ENCODE data around the gene ETS1. TPM values are rescaled to one million over a fixed set of nuclear protein-coding genes. Genes with fewer than 3 reads are reported as not detected.

ETS1 gene
- total RNA-seq, 1 experiment from 2014 or later = 66.4 TPM

DNA sequence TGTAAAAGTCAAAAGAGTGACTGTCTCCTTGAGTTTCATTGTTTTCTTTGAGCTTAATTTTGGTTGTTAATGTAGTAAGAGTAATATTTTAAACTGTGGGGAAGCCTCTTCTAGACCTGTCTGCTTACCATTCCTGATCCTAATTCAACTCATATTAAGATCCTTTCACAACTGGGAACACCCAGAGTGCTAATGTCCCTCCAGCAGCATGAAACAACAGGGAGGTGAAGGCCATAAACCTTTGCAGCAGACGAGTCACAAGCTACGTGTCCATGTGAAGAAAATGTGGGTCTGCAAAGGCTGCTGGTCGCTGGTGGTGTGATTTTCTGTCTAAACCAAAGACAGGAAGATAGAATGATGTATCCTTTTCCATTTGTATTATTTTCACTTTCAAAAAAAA is 152.5 kb downstream of the ETS1 start:
- no peak for DNase-seq (ENCODE audit: low read depth, low spot score)
- in situ Hi-C loops (cut with HindIII; ENCODE audit: low pct_unique_long_range_greater_than_20kb, low sequenced_read_pairs) (no loop called here), intact Hi-C loops (cut with micrococcal nuclease; ENCODE audit: unreplicated experiment) (no loop called here)
- H3K9me3 ChIP-seq (ENCODE audit: control insufficient read depth, insufficient read depth, low read depth, low read length) = 0 out of 2 replicates have a peak, but pooled peaks cover under 1% of the 10 kb centered on the region
- ChIA-PET CTCF (no interaction called here), POLR2A (no interaction called here)
- no peaks in the 10 kb centered on the region for H3K27me3 ChIP-seq (ENCODE audit: control insufficient read depth, insufficient read depth, low read length)
- H3K4me3 ChIP-seq (ENCODE audit: low read depth in 2 of 2, low read length in 2 of 2) = no peak overlapping the region
- no peaks in the 10 kb centered on the region for H3K36me3 ChIP-seq (ENCODE audit: control insufficient read depth, insufficient read depth, low read length)
- BruUV-seq (replicated peaks) = no TSS peak
- no peak for ATAC-seq
- no peak overlapping the region for H3K27ac ChIP-seq (ENCODE audit: low read length)
- H3K4me1 ChIP-seq (ENCODE audit: control insufficient read depth, insufficient read depth, low read length) = peaks cover 4% of the 10 kb centered on the region; the same call in 1 of the 2 replicates
- no peak for TF ChIP-seq SIN3A (IDR thresholded peaks at IDR 0.05; ENCODE audit: borderline replicate concordance, insufficient read depth, low read depth, low read length)
- TF ChIP-seq, protein P1, sequence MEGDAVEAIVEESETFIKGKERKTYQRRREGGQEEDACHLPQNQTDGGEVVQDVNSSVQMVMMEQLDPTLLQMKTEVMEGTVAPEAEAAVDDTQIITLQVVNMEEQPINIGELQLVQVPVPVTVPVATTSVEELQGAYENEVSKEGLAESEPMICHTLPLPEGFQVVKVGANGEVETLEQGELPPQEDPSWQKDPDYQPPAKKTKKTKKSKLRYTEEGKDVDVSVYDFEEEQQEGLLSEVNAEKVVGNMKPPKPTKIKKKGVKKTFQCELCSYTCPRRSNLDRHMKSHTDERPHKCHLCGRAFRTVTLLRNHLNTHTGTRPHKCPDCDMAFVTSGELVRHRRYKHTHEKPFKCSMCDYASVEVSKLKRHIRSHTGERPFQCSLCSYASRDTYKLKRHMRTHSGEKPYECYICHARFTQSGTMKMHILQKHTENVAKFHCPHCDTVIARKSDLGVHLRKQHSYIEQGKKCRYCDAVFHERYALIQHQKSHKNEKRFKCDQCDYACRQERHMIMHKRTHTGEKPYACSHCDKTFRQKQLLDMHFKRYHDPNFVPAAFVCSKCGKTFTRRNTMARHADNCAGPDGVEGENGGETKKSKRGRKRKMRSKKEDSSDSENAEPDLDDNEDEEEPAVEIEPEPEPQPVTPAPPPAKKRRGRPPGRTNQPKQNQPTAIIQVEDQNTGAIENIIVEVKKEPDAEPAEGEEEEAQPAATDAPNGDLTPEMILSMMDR (IDR thresholded peaks at IDR 0.05) = no peak
- TF ChIP-seq, protein P2, sequence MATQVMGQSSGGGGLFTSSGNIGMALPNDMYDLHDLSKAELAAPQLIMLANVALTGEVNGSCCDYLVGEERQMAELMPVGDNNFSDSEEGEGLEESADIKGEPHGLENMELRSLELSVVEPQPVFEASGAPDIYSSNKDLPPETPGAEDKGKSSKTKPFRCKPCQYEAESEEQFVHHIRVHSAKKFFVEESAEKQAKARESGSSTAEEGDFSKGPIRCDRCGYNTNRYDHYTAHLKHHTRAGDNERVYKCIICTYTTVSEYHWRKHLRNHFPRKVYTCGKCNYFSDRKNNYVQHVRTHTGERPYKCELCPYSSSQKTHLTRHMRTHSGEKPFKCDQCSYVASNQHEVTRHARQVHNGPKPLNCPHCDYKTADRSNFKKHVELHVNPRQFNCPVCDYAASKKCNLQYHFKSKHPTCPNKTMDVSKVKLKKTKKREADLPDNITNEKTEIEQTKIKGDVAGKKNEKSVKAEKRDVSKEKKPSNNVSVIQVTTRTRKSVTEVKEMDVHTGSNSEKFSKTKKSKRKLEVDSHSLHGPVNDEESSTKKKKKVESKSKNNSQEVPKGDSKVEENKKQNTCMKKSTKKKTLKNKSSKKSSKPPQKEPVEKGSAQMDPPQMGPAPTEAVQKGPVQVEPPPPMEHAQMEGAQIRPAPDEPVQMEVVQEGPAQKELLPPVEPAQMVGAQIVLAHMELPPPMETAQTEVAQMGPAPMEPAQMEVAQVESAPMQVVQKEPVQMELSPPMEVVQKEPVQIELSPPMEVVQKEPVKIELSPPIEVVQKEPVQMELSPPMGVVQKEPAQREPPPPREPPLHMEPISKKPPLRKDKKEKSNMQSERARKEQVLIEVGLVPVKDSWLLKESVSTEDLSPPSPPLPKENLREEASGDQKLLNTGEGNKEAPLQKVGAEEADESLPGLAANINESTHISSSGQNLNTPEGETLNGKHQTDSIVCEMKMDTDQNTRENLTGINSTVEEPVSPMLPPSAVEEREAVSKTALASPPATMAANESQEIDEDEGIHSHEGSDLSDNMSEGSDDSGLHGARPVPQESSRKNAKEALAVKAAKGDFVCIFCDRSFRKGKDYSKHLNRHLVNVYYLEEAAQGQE (IDR thresholded peaks at IDR 0.05; ENCODE audit: insufficient read depth in 1 of 2, low read depth in 2 of 2, low read length in 1 of 2) = no peak
- no peak for TF ChIP-seq TCF7L2 (IDR thresholded peaks at IDR 0.05; ENCODE audit: low read depth, low read length)
- TF ChIP-seq POLR2AphosphoS5 (IDR thresholded peaks at IDR 0.05; ENCODE audit: low read depth, low read length) = no peak

DNA sequence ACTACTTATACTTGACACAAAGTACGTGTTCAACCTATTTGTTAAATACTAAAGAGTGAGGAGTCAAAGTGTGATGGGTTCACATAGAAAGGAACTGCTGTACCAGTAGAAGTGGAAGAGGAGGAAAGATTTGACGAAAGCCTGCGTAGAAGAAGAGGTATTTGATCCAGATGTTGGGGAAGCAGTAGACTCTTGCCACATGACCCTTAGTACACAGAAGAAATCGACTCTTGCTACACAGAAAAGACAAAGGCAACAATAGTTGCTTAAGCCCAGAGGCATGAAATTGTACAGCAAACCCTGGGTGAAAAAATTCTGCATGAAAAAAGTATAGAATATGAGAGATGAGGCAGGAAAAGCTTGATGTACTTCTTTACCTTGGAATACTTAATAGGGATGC is 152.9 kb downstream of the ETS1 start:
- H3K27me3 ChIP-seq (ENCODE audit: control insufficient read depth, insufficient read depth, low read length) = no peaks in the 10 kb centered on the region
- ChIA-PET CTCF (no interaction called here), POLR2A (no interaction called here)
- intact Hi-C loops (cut with micrococcal nuclease; ENCODE audit: unreplicated experiment) (no loop called here), in situ Hi-C loops (cut with HindIII; ENCODE audit: low pct_unique_long_range_greater_than_20kb, low sequenced_read_pairs) (no loop called here)
- no peaks in the 10 kb centered on the region for H3K36me3 ChIP-seq (ENCODE audit: control insufficient read depth, insufficient read depth, low read length)
- peaks cover 4% of the 10 kb centered on the region; the same call in 1 of the 2 replicates for H3K4me1 ChIP-seq (ENCODE audit: control insufficient read depth, insufficient read depth, low read length)
- TF ChIP-seq, protein P2 (IDR thresholded peaks at IDR 0.05; ENCODE audit: insufficient read depth in 1 of 2, low read depth in 2 of 2, low read length in 1 of 2) = no peak
- TF ChIP-seq SIN3A (IDR thresholded peaks at IDR 0.05; ENCODE audit: borderline replicate concordance, insufficient read depth, low read depth, low read length) = no peak
- TF ChIP-seq, protein P1 (IDR thresholded peaks at IDR 0.05) = no peak
- no peak for TF ChIP-seq POLR2AphosphoS5 (IDR thresholded peaks at IDR 0.05; ENCODE audit: low read depth, low read length)
- TF ChIP-seq TCF7L2 (IDR thresholded peaks at IDR 0.05; ENCODE audit: low read depth, low read length) = no peak
- H3K27ac ChIP-seq (ENCODE audit: low read length) = no peak overlapping the region
- H3K9me3 ChIP-seq (ENCODE audit: control insufficient read depth, insufficient read depth, low read depth, low read length) = no peaks in the 10 kb centered on the region
- DNase-seq (ENCODE audit: low read depth, low spot score) = no peak
- no peak overlapping the region for H3K4me3 ChIP-seq (ENCODE audit: low read depth in 2 of 2, low read length in 2 of 2)
- ATAC-seq = no peak
- BruUV-seq (replicated peaks) = no TSS peak
